HG03039 (cell line): ENCODE results near the gene NRG2.

Experiments used
- ATAC-seq: cut with Tn5 transposase; IDR thresholded peaks from one replicate; pipeline ENCODE4 v1.9.1; 2021; ENCODE audit warnings: mild to moderate bottlenecking, moderate library complexity; ENCODE audit not compliant: unreplicated experiment

NRG2 gene

GRCh38 chr5:139910901-139911300 is 132.2 kb downstream of the NRG2 start:
- ATAC-seq = no peak

- no peak for ATAC-seq
Measured at GRCh38 chr5:139910036-139910435, 133.1 kb downstream of the NRG2 start.

- no peak for ATAC-seq
Measured at GRCh38 chr5:139908749-139909148, 134.3 kb downstream of the NRG2 start.

GRCh38 chr5:139906661-139907060 is 136.4 kb downstream of the NRG2 start:
- ATAC-seq = no peak

GRCh38 chr5:139904816-139905661 is 138.1 kb downstream of the NRG2 start:
- ATAC-seq = no peak

- ATAC-seq = no peak
Measured at GRCh38 chr5:139904566-139904815, 138.6 kb downstream of the NRG2 start.

- ATAC-seq = no peak
Measured at GRCh38 chr5:139903795-139904565, 139.1 kb downstream of the NRG2 start.

GRCh38 chr5:139903450-139903794 is 139.7 kb downstream of the NRG2 start:
- ATAC-seq = no peak

GRCh38 chr5:139901986-139902385 is 141.1 kb downstream of the NRG2 start:
- no peak for ATAC-seq

GRCh38 chr5:139901251-139901575 is 141.9 kb downstream of the NRG2 start:
- no peak for ATAC-seq

GRCh38 chr5:139900546-139901250 is 142.4 kb downstream of the NRG2 start:
- ATAC-seq = no peak

- ATAC-seq = no peak
Measured at GRCh38 chr5:139898981-139899380, 144.1 kb downstream of the NRG2 start.

- no peak for ATAC-seq
Measured at GRCh38 chr5:139897982-139898381, 145.1 kb downstream of the NRG2 start.

GRCh38 chr5:139897342-139897741 is 145.8 kb downstream of the NRG2 start:
- ATAC-seq = no peak

- no peak for ATAC-seq
Measured at GRCh38 chr5:139896718-139897117, 146.4 kb downstream of the NRG2 start.

- ATAC-seq = no peak
Measured at GRCh38 chr5:139895647-139896046, 147.5 kb downstream of the NRG2 start.

GRCh38 chr5:139895046-139895445 is 148.1 kb downstream of the NRG2 start:
- no peak for ATAC-seq

GRCh38 chr5:139893873-139894272 is 149.2 kb downstream of the NRG2 start:
- ATAC-seq = no peak

- ATAC-seq = no peak
Measured at GRCh38 chr5:139889410-139889809, 153.7 kb downstream of the NRG2 start.

GRCh38 chr5:139888370-139888769 is 154.7 kb downstream of the NRG2 start:
- ATAC-seq = no peak

- no peak for ATAC-seq
Measured at GRCh38 chr5:139886213-139886612, 156.9 kb downstream of the NRG2 start.

GRCh38 chr5:139885857-139886208 is 157.3 kb downstream of the NRG2 start:
- ATAC-seq = no peak
